ENCODE results near the gene SLIT3.
"Not testable (repeated sequence)": the region's sequence is repeated elsewhere in the genome, so short reads cannot be mapped to it uniquely, and the experiment has no call there.

The SLIT3 gene

GRCh38 chr5:169168280-169168679, 132.7 kb downstream of the SLIT3 start:
- no peak for DNase-seq

GRCh38 chr5:169166078-169166477, 134.9 kb downstream of the SLIT3 start:
- DNase-seq = no peak

- DNase-seq = no peak
Observed at GRCh38 chr5:169165052-169165451, 135.9 kb downstream of the SLIT3 start.

DNA sequence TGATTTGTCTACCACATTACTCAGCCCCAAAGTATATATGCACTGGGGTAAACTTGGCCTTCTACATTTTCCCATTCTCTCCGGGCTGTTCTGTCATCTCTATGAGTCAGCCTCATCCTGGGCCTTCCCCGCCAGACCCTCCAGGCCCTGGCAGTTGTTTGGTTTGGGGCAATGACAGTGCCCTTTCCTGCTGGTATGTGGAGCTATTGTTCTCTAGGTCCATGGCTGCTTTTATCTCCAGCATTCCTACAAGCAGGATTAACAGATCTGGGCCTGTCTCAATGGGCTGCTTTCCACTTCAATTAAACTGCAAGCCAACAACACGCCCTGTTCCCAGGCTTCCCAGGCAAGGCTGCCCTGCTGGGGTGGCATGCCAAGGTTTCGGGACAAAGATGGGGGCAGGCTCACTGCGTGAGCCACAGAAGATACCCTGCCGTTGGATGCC, 136.4 kb downstream of the SLIT3 start:
- no peak for DNase-seq

GRCh38 chr5:169162407-169162806, 138.5 kb downstream of the SLIT3 start:
- DNase-seq = no peak

- DNase-seq = no peak
Observed at GRCh38 chr5:169161022-169161680, 139.8 kb downstream of the SLIT3 start.

DNA sequence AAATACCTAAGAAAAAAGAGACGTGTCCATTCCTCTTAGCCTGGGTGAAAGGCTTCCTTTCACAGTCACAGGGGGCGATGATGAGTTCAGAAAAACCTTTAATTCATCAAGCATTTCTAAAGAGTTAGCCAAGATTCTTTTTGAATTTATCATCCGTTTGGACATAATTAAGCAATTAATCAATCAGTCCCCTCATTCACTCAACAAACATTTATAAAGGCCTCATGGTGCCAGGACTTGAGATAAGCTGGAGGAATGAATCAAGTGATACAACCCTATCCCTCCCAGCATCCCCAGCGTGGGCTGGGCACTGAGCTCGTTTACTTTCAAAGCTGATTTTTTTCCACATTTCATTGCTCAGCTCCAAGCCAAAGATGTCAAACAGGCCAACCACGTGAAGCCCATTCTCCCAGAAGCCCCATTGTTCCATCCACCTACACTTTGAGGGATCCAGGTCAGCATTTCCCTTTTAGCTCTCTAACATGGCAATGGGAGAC, 140.5 kb downstream of the SLIT3 start:
- no peak for DNase-seq

DNA sequence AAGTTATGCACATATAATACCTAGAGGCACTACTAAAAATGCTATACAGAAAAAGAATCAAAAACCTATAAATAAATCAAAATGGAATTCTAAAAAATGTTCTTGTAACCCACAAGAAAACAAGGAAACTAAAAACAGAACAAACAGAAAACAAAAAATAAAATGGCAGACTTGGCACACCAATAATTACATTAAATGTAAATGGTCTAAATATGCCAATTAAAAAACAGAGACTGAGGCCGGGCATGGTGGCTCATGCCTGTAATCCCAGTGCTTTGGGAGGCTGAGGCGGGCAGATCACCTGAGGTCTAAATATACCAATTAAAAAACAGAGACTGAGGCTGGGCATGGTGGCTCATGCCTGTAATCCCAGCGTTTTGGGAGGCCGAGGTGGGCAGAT, 142.2 kb downstream of the SLIT3 start:
- no peak for DNase-seq

DNA sequence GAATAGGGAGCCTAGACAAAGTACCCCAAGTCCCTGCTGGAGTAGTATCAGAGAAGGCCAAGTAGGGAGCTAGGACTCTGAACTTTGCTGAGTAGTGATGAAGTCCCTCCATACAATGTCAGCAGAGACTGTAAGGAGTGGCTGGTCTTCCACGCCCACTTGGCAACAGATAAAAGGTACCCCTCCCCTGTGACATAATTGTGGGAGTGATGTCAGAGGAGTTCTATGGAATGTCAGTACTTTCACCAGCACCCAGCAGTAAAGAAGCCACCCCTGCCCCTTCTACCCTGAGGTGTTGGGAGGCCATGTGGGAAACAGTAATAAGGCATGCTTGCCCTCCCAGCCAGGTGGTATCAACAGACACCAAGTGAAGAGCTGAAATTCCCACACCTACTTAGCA, 143.9 kb downstream of the SLIT3 start:
- no peak for DNase-seq

DNA sequence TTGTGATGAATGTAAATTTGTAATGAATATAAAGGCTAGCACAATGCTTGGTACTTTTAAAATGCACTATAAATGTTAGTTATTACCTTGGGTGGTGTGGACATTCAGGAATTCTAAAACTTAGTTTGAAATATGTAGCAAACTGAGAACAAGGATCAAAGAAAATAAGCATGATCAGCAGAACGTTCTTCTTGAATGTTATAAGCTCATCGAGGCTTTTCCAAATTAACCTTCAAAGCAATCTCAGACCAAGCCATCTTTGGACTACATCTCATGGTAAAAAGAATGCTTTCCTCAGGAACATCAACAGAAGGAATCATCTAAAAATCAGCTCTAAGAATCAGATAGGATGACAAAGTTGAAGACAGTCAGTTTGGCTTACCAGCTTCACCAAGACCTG, 146.3 kb downstream of the SLIT3 start:
- no peak for DNase-seq

GRCh38 chr5:169153405-169153804, 147.5 kb downstream of the SLIT3 start:
- no peak for DNase-seq

GRCh38 chr5:169152946-169153345, 148.0 kb downstream of the SLIT3 start:
- no peak for DNase-seq

- no peak for DNase-seq
Observed at GRCh38 chr5:169152453-169152852, 148.5 kb downstream of the SLIT3 start.

DNA sequence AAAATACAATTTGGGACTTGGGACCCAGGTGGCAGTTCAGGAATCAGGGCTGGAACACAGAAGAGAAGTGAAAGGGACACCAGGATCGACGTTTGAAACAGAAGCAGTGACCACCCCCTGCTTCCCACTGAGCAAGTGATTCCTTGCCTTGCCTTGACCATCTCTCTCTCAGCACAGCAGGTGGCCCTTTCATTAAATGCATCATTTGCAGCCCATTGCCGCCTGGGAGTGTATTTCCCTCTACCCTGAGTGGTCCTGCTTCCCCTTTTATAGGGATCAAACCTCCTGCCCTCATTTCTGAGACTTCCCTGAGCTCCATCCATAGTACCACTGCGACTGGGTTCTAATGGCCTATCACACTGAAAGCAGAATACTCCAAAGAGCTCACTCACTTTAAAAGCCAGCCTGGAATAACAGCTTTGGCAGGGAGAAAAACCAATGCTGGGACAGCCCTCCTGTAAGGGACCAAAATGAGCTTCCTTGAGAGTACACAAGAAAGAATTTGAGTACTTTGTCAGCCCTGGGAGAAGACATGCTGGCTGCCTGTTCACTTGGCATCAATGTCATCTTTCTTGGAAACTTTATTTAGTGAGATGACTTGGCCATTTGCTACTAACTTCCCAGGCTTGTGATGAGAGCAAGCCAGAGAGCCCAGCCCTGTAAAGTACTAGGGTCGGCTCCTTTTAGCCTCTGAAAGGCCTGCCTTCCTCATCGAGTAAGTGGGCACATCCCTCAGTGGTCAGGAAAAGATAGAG, 149.7 kb downstream of the SLIT3 start:
- no peak for DNase-seq

DNA sequence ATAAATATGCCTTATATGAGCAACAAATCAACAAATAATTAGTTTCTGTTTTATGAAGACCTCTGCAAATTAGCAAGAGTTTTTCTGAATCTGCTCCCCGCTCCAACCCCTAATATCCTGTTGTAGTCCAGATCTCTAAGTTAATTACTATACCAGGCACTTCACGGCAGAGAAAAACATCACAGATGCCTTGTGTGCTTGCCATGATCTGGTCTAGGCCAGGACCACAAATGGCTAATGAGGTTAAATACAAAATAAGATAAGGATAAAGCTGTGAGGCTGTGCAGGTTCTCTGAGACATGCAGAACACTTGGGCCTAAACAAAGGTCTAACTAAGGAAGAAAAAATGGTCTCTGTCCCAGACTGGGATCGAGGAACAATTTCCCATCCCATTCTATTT, 150.8 kb downstream of the SLIT3 start:
- no peak for DNase-seq

DNA sequence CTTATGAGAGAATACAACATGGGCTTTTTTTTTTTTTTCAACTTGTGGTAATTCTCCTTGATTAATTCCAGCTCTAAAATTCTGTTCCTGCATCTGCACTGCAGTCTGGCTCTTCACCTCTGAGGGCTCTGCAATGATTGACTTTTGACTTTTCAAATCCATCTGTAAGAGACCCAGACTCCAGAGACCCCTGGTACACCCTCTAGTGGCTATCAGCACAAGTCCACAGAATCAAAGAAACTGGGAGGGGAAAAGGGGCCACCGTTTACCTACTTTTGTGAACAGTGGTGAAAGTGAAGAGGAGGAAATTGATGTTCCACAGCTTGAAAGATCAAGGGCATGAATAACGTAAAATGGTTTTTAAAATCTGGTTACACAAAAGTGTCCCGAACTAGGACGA, 151.6 kb downstream of the SLIT3 start:
- no peak for DNase-seq

- DNase-seq = no peak
Observed at GRCh38 chr5:169148138-169148740, 152.7 kb downstream of the SLIT3 start.

DNA sequence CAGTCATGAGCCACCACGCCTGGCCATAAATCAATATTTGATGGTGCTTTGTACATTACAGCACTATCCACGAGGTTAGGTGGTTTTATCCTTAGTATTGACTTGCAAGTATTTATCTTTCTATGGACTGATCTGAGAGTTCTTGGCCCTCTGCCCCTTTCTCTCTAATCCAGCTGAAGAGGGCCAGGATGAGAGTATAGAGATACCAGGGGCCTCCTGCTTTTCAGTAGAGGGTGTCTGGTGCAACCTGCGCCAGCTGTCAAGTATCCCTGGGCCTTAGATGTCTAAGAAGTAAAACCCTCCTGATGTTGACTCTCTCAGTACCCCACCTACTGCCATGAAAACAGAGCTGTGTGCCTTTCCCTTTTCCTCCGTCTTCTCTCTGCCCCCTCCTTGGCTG, 153.4 kb downstream of the SLIT3 start:
- no peak for DNase-seq

GRCh38 chr5:169146158-169146557, 154.8 kb downstream of the SLIT3 start:
- DNase-seq = no peak

- no peak for DNase-seq
Observed at GRCh38 chr5:169142264-169142970, 158.5 kb downstream of the SLIT3 start.

- DNase-seq = not testable (repeated sequence)
Observed at GRCh38 chr5:169140215-169140614, 160.7 kb downstream of the SLIT3 start.

DNA sequence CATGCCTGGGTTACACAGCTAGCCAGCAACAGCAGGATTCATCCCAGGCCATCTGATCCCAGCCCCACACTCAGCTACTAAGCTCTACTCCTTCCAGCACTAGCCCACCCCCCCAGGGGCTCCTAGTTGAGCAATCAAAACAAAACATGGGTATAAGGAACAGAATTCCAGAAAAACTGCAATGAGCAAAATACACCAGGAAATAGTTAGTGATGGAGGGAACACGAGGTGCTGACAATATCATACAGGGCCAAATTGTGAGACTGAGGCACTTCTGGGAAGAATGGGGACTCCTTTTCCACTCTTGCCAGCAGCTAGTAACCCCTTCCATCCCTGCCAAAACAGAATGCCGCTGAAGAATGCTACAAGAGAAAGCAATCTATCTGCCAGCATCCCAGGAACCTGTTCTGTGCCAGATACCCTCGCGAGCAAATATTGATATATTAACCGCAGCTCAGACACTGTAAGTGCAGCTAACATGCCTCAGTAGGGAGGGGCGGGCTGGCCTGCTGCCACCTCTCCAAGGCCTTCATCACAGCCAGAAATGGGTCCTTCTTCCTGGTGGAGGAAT, 161.4 kb downstream of the SLIT3 start:
- DNase-seq = no peak

DNA sequence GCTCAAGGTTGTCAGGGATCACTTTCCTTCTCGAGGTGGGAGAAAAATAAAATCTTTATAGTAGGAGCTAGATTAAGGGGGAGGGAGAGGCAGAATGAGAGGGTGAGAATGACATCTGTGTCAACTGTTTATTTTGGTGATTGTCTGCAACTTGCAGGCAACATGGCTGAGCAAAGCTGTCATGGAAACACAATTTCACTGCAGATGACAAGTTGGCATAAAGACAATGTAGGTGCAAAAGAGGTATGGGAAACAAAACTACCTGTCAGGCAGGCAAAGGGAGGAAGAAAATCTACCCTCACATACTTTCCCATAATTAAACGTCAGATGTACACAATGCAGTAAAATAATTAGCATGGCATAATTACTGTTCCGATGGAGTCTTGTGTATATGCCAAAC, 167.4 kb downstream of the SLIT3 start:
- no peak for DNase-seq

All from stimulated activated CD4-positive, alpha-beta T cell treated with anti-CD3 and anti-CD28 coated beads, Interleukin-4, amount 100 ng/mL, for 1 hour (primary cell).